IPS-18a (cell line): ENCODE measurements around the gene MGLL.

Experiments
- H3K27ac ChIP-seq: one replicate; pipeline ENCODE4 v1.5.1; 2013; ENCODE audit warnings: low read length
- H3K27me3 ChIP-seq: one replicate; pipeline ENCODE4 v1.6.1; 2013; ENCODE audit warnings: mild to moderate bottlenecking, low read length; ENCODE audit not compliant: control insufficient read depth, insufficient read depth
- H3K36me3 ChIP-seq: one replicate; pipeline ENCODE4 v1.6.1; 2013; ENCODE audit warnings: low read depth, low read length; ENCODE audit not compliant: control insufficient read depth
- H3K4me1 ChIP-seq: one replicate; pipeline ENCODE4 v1.6.1; 2013; ENCODE audit warnings: low read depth, low read length; ENCODE audit not compliant: control insufficient read depth
- H3K4me3 ChIP-seq: one replicate; pipeline ENCODE4 v1.5.1; 2013; ENCODE audit warnings: low read length
- H3K9ac ChIP-seq: one replicate; pipeline ENCODE4 v1.6.1; 2013; ENCODE audit warnings: mild to moderate bottlenecking, low read length, moderate library complexity
- H3K9me3 ChIP-seq: one replicate; pipeline ENCODE4 v1.6.1; 2013; ENCODE audit warnings: low read depth, low read length; ENCODE audit not compliant: control insufficient read depth

MGLL gene

GRCh38 chr3:127794972-127795371 lies 27.3 kb downstream of the MGLL start:
- Histone ChIP-seq H3K27me3 (no peaks in the 10 kb centered on the region), H3K27ac (no peak overlapping the region), H3K36me3 (no peaks in the 10 kb centered on the region), H3K4me1 (no peaks in the 10 kb centered on the region), H3K9ac (no peak overlapping the region), H3K4me3 (no peak overlapping the region), H3K9me3 (no peaks in the 10 kb centered on the region)

- Histone ChIP-seq H3K9me3 (no peaks in the 10 kb centered on the region), H3K36me3 (no peaks in the 10 kb centered on the region), H3K4me1 (no peaks in the 10 kb centered on the region), H3K27ac (no peak overlapping the region), H3K27me3 (no peaks in the 10 kb centered on the region), H3K4me3 (no peak overlapping the region), H3K9ac (no peak overlapping the region)
Measured at GRCh38 chr3:127794402-127794801, 27.9 kb downstream of the MGLL start.

- Histone ChIP-seq H3K36me3 (no peaks in the 10 kb centered on the region), H3K4me3 (no peak overlapping the region), H3K27me3 (no peaks in the 10 kb centered on the region), H3K9me3 (no peaks in the 10 kb centered on the region), H3K9ac (no peak overlapping the region), H3K4me1 (no peaks in the 10 kb centered on the region), H3K27ac (no peak overlapping the region)
Measured at GRCh38 chr3:127792541-127793292, 29.6 kb downstream of the MGLL start.

- Histone ChIP-seq H3K27ac (no peak overlapping the region), H3K36me3 (no peaks in the 10 kb centered on the region), H3K4me3 (no peak overlapping the region), H3K9me3 (no peaks in the 10 kb centered on the region), H3K4me1 (no peaks in the 10 kb centered on the region), H3K9ac (no peak overlapping the region), H3K27me3 (no peaks in the 10 kb centered on the region)
Measured at GRCh38 chr3:127791221-127791913, 30.9 kb downstream of the MGLL start.

GRCh38 chr3:127790882-127791183 lies 31.5 kb downstream of the MGLL start:
- H3K9me3 ChIP-seq = no peaks in the 10 kb centered on the region
- H3K9ac ChIP-seq = no peak overlapping the region
- no peaks in the 10 kb centered on the region for H3K27me3 ChIP-seq
- no peaks in the 10 kb centered on the region for H3K4me1 ChIP-seq
- no peak overlapping the region for H3K4me3 ChIP-seq
- H3K36me3 ChIP-seq = no peaks in the 10 kb centered on the region
- H3K27ac ChIP-seq = no peak overlapping the region

GRCh38 chr3:127789990-127790881 lies 32.1 kb downstream of the MGLL start:
- no peak overlapping the region for H3K9ac ChIP-seq
- H3K9me3 ChIP-seq = no peaks in the 10 kb centered on the region
- H3K4me3 ChIP-seq = no peak overlapping the region
- no peaks in the 10 kb centered on the region for H3K4me1 ChIP-seq
- H3K27me3 ChIP-seq = no peaks in the 10 kb centered on the region
- H3K27ac ChIP-seq = no peak overlapping the region
- no peaks in the 10 kb centered on the region for H3K36me3 ChIP-seq

- no peaks in the 10 kb centered on the region for H3K27me3 ChIP-seq
- no peaks in the 10 kb centered on the region for H3K9me3 ChIP-seq
- H3K27ac ChIP-seq = no peak overlapping the region
- no peak overlapping the region for H3K4me3 ChIP-seq
- no peaks in the 10 kb centered on the region for H3K4me1 ChIP-seq
- no peak overlapping the region for H3K9ac ChIP-seq
- H3K36me3 ChIP-seq = no peaks in the 10 kb centered on the region
Measured at GRCh38 chr3:127789051-127789450, 33.3 kb downstream of the MGLL start.

- no peaks in the 10 kb centered on the region for H3K4me1 ChIP-seq
- no peak overlapping the region for H3K9ac ChIP-seq
- H3K27me3 ChIP-seq = no peaks in the 10 kb centered on the region
- no peak overlapping the region for H3K4me3 ChIP-seq
- H3K36me3 ChIP-seq = no peaks in the 10 kb centered on the region
- no peak overlapping the region for H3K27ac ChIP-seq
- H3K9me3 ChIP-seq = no peaks in the 10 kb centered on the region
Measured at GRCh38 chr3:127788451-127788909, 33.8 kb downstream of the MGLL start.

GRCh38 chr3:127787571-127788365 lies 34.5 kb downstream of the MGLL start:
- no peak overlapping the region for H3K9ac ChIP-seq
- no peaks in the 10 kb centered on the region for H3K9me3 ChIP-seq

GRCh38 chr3:127787071-127787490 lies 35.2 kb downstream of the MGLL start:
- no peaks in the 10 kb centered on the region for H3K4me1 ChIP-seq
- no peaks in the 10 kb centered on the region for H3K27me3 ChIP-seq
- H3K9ac ChIP-seq = no peak overlapping the region
- no peak overlapping the region for H3K27ac ChIP-seq
- H3K9me3 ChIP-seq = no peaks in the 10 kb centered on the region
- H3K4me3 ChIP-seq = no peak overlapping the region
- H3K36me3 ChIP-seq = no peaks in the 10 kb centered on the region

More at GRCh38 chr3:127787571-127788365, 34.5 kb downstream of the MGLL start:
- no peak overlapping the region for H3K27ac ChIP-seq
- no peaks in the 10 kb centered on the region for H3K36me3 ChIP-seq
- H3K4me1 ChIP-seq = no peaks in the 10 kb centered on the region
- no peak overlapping the region for H3K4me3 ChIP-seq
- no peaks in the 10 kb centered on the region for H3K27me3 ChIP-seq
